ENCODE measurements around the gene MESP1. TPM values are rescaled to one million over a fixed set of nuclear protein-coding genes. Genes with fewer than 3 reads are reported as not detected.

MESP1 gene
- polyA plus RNA-seq, 1 donor (not counting 4 experiments of a cell fraction or from before 2014, with no cell fraction given) = not detected

GRCh38 chr15:89732451-89733172 is 18.4 kb downstream of the MESP1 start:
- FAIRE-seq = no peak
- no peak for DNase-seq (ENCODE audit: low read depth, low spot score)
- Histone ChIP-seq H3K9me1 (ENCODE audit: control insufficient read depth, extremely low read depth, insufficient read depth, low read length) (no peaks in the 10 kb centered on the region), H3K27ac (ENCODE audit: control insufficient read depth, insufficient read depth, low read length) (no peak overlapping the region), H3K27me3 (ENCODE audit: control insufficient read depth, extremely low read depth, insufficient read depth, low read length) (peaks cover 3% of the 10 kb centered on the region), H3K4me3 (ENCODE audit: control insufficient read depth in 2 of 3, extremely low read depth in 1 of 3, insufficient read depth in 2 of 3, low read depth in 1 of 3, low read length in 3 of 3) (no peak overlapping the region), H3K9me3 (ENCODE audit: control insufficient read depth, low read depth, low read length) (no peaks in the 10 kb centered on the region), H3K36me3 (ENCODE audit: control insufficient read depth in 2 of 2, extremely low read depth in 1 of 2, insufficient read depth in 2 of 2, low read length in 2 of 2) (no peaks in the 10 kb centered on the region), H3K4me1 (ENCODE audit: control insufficient read depth, extremely low read depth, insufficient read depth, low read length) (no peaks in the 10 kb centered on the region), H2AFZ (ENCODE audit: control insufficient read depth, low read length) (no peak overlapping the region), H3K79me2 (ENCODE audit: control insufficient read depth, insufficient read depth, low read length) (no peaks in the 10 kb centered on the region), H3K9ac (ENCODE audit: control insufficient read depth, extremely low read depth, insufficient read depth, low read length) (no peak overlapping the region), H3K4me2 (ENCODE audit: control insufficient read depth, extremely low read depth, insufficient read depth, low read depth, low read length) (no peak overlapping the region), H4K20me1 (ENCODE audit: control insufficient read depth, extremely low read depth, insufficient read depth, low read length) (no peaks in the 10 kb centered on the region)
- dilution Hi-C loops (cut with MboI; ENCODE audit: extremely low pct_ligation_motif_present, low sequenced_read_pairs) = no loop called here
- TF ChIP-seq EZH2 (IDR thresholded peaks at IDR 0.05; ENCODE audit: low read length) (no peak), CTCF (optimal IDR thresholded peaks at IDR 0.05 in 1 of 3, IDR thresholded peaks at IDR 0.05 in 1 of 3, conservative IDR thresholded peaks at IDR 0.05 in 1 of 3; ENCODE audit: extremely low read depth in 1 of 3, insufficient read depth in 2 of 3, low read length in 3 of 3) (no peak)

GRCh38 chr15:89731275-89731674 is 19.8 kb downstream of the MESP1 start:
- Histone ChIP-seq H3K4me3 (ENCODE audit: control insufficient read depth in 2 of 3, extremely low read depth in 1 of 3, insufficient read depth in 2 of 3, low read depth in 1 of 3, low read length in 3 of 3) (no peak overlapping the region), H3K79me2 (ENCODE audit: control insufficient read depth, insufficient read depth, low read length) (no peaks in the 10 kb centered on the region), H3K27me3 (ENCODE audit: control insufficient read depth, extremely low read depth, insufficient read depth, low read length) (peaks cover 3% of the 10 kb centered on the region), H4K20me1 (ENCODE audit: control insufficient read depth, extremely low read depth, insufficient read depth, low read length) (no peaks in the 10 kb centered on the region), H2AFZ (ENCODE audit: control insufficient read depth, low read length) (no peak overlapping the region), H3K27ac (ENCODE audit: control insufficient read depth, insufficient read depth, low read length) (no peak overlapping the region), H3K36me3 (ENCODE audit: control insufficient read depth in 2 of 2, extremely low read depth in 1 of 2, insufficient read depth in 2 of 2, low read length in 2 of 2) (no peaks in the 10 kb centered on the region), H3K4me1 (ENCODE audit: control insufficient read depth, extremely low read depth, insufficient read depth, low read length) (no peaks in the 10 kb centered on the region), H3K9ac (ENCODE audit: control insufficient read depth, extremely low read depth, insufficient read depth, low read length) (no peak overlapping the region), H3K4me2 (ENCODE audit: control insufficient read depth, extremely low read depth, insufficient read depth, low read depth, low read length) (no peak overlapping the region), H3K9me1 (ENCODE audit: control insufficient read depth, extremely low read depth, insufficient read depth, low read length) (no peaks in the 10 kb centered on the region), H3K9me3 (ENCODE audit: control insufficient read depth, low read depth, low read length) (no peaks in the 10 kb centered on the region)
- DNase-seq (ENCODE audit: low read depth, low spot score) = no peak
- dilution Hi-C loops (cut with MboI; ENCODE audit: extremely low pct_ligation_motif_present, low sequenced_read_pairs) = no loop called here
- FAIRE-seq = no peak
- TF ChIP-seq CTCF (optimal IDR thresholded peaks at IDR 0.05 in 1 of 3, IDR thresholded peaks at IDR 0.05 in 1 of 3, conservative IDR thresholded peaks at IDR 0.05 in 1 of 3; ENCODE audit: extremely low read depth in 1 of 3, insufficient read depth in 2 of 3, low read length in 3 of 3) (no peak), EZH2 (IDR thresholded peaks at IDR 0.05; ENCODE audit: low read length) (no peak)
